ENCODE measurements around the gene GSTM1.

GRCh38 chr1:109639841-109640184, 47.8 kb upstream of the GSTM1 start:
- no peak for TF ChIP-seq CTCF (conservative IDR thresholded peaks at IDR 0.05; ENCODE audit: low read depth, low read length)
- no peak for TF ChIP-seq EZH2 (IDR thresholded peaks at IDR 0.05; ENCODE audit: low read length, unreplicated experiment)

All from PC-3 (cell line).